Activated CD4-positive, CD25-positive, alpha-beta regulatory T cell (primary cell): ENCODE measurements around the gene PTPN14.

Source experiments
- DNase-seq, 4 experiments: peaks; one replicate each; lab custom pipeline; 2025; lab: John Stamatoyannopoulos, UW

PTPN14 gene

DNA sequence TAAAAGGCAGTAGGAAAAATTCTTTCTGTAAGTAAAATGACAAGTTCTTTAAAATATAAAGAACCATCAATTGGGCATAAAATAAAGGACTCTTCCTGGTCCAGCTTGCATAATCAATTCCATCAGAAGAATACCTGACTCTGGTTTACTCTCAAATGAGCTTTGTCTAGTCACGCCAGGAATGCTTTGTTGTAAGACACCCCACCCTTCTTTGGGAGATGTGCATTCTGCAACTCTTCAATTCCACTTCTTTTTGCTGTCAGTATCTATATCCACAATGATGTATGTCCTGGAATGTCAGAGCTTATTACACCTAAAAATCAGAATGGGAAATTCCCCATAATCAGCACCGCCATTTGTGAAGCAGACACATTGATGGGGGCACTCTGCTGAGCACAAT lies 76.1 kb downstream of the PTPN14 start:
- DNase-seq: no peak

DNA sequence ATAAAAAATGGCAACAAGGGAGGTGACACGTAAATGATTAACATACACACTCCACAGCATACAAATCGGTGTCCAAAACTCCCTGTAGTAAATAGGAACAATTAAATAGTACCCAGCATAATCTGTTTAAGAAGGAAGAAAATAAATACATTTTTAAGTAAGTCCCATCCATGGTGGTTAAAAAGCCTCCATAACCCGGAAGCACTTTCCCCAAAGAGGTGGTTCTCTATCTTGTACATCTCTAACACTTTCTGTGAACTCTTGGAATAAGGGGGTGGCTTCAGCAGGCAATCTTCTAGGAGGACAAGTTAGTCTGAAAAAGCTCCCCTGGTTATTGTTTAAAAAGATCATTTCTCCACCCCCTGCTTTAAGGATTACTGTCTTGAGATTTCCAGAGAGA lies 76.9 kb downstream of the PTPN14 start:
- DNase-seq: no peak

DNA sequence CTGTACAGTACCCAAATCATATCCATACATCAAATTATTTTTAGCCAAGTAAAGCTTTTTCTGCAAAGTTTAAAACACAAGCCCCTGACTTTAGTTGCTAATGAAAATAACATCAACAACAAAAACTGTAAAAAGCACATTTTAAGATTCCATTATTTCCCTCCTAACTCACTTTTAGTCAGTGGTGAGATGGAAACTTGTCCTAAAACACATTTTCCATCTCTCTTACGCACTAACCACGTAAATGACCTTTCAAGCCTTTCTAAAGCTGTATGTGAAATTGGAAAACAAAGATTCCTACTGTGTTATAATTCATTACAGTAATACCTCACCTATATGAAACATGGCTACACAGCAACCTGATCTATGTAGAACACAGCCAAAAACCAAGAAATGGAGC lies 77.5 kb downstream of the PTPN14 start:
- no peak for DNase-seq

DNA sequence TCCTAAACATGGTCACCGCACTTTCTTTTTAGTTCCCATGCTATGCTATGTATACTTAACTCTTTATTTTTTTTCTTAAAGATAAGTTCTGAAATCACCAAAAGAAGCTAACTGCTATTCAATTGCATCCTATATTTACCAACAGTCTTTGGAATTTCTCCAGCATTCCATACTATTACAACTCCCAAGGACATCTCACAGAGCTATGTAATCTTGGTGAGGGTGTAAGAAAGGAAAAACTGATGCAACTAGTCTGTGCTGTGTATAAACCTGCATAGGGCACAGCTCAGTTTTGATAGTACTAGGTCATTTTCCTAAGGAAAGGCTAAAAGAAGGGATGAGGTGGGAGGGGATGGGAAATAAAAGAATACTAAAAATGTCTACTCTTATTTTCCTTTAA lies 78.0 kb downstream of the PTPN14 start:
- DNase-seq: no peak

DNA sequence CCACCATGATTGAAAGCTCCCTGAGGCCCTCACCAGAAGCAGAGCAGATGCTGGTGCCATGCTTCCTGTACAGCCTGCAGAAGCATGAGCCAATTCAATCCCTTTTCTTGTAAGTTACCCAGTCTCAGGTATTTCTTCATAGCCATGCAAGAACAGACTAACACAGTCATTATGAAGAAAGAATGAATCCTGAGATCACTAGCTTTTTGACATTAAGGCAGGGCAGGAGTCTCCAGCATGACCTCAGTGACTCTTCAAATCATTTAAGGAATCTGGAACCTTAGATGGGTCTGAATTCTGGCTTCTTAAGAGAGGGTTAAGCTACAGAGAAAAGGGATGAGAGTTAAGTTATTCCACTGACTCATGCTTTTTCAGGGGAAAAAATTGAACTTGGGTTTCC lies 79.0 kb downstream of the PTPN14 start:
- DNase-seq: no peak

DNA sequence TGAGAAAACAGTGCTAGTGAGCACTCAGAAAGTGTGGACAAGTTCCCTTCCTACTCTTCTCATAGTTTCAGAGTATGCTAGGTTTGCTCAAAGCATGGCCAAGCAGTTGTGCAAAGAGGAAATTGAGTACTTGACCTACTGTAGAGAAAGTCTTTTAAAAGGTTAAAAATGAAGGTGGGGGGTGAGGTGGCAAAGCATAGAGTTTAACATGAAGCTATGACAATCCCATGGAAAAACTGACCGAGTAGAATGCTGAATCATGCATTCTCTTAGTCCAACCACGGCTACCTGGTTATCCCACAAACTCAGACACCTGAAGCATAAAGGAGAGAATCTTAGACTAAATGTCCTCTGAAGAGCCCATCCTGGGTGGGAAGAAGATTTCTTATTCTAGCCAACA lies 79.9 kb downstream of the PTPN14 start:
- no peak for DNase-seq

DNA sequence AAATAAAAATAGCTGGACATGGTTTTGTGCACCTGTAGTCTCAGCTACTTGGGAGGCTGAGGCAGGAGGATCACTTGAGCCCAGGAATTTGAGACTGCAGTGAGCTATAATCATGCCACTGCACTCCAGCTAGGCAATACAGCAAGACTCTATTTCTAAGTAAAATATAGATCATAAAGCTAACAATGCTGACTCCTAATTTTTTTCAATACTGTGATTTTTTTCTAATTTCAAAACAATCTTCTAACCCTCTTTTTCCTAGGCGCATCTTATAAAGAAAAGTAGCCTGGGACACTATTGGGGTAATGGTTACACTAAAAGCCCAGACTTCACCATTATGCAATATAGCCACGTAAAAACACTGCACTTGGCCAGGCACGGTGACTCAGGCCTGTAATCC lies 81.3 kb downstream of the PTPN14 start:
- no peak for DNase-seq

DNA sequence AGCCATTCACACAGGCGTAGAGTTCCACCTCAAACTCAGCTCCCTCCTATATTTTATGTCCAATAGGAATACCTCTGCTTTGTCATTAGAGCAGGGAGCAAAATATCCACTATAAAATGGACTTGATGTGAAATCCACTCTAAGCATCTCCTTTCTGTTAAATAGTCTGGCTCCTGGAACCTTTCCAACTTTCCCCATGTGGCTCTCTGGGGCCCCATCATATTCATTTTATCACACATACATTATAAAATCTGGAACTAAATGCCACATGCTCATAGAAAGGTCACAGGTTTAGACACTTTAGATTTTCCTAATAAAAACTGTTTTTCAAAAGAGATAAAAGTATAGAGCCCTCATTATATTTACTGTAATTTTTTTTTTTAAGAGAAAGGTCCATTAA lies 82.1 kb downstream of the PTPN14 start:
- no peak for DNase-seq

DNA sequence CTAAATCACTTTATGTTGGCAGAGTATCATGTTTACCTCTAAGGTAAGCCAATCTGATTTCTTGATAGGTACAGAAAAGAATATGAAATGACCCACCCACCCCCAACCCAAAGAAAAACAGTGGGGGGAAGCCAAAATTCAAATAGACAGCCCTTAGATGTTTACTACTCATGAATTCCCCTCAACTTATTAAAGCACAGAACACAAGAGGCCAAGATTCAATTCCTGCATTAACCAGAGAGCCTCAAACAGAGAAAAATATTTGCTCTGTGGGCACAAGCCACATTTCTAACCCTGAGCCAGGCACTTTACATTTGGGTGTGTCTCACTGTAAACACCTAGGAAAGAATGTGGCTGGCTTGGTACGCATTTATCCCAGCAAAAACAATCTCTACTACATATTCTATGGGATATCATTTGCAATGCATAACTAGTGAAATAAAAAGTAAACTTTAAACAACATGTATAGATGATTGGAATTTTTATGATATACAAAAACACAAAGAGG lies 84.3 kb downstream of the PTPN14 start:
- DNase-seq: no peak

DNA sequence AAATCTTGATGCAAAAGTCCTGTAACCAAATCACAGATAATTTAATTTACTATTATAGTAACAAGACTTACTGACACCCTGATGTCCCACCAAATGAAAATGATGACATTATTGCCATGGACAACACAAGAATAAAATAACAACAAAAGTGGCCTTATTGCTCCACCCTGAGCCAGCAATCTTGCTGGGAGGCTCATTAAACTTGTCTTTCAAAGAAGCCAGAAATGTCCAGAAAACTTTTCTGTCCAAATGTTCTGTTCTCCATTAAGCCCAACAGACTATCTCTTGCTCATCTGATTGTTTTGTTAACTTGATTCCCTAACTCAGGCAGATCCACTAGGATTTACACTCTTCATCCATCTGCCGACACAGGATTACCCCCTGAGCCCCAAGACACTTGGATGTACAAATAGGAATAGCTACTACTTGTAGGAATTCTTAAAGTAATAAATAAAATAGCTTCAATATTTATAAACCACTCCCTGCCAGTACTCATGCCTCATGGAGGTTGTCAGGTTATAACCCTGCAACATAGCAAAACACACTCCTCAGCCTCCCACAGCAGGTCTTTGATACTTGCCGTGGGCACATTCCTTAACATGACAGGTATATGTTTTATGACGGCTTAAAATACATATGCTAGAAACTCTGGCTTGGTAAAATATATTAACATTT lies 84.9 kb downstream of the PTPN14 start:
- no peak for DNase-seq

DNA sequence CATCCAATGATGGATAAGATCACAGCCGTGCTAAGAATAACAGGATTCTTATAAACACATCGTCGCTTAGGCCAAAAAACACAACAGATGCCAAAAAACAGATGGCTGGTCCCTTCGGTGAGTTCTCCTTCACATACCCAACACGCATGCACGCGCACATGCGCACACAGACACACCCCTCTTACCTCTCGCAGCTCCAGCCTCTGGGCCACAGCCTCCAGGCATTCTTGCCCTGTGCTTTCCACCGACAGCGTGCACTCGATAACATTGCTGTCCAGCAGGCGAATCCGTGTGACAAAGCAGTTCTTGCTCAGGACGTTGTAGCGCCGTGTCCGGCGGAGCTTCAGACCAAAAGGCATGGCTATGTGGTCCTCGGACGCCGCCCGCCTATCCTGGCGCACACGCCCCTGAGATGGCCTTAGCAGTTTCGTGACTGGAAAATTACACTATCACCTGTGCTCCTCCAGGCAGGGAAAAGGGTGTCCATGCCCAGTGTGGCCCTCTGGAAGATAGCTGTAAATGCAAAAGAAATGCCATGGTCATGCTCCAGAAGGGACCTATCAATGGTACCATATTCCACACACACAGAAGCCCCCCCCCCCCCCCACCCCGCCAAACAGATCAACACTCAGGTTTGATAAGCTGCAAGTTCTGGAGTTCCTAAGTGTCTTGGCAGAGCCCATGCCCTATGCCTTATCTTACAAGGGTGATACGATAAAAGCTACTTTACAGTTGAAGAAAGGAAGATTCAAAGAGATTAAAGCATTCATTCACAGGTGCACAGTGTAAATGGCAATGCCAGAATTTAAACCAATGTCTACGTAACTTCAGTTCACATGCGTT lies 86.7 kb downstream of the PTPN14 start:
- no peak for DNase-seq

DNA sequence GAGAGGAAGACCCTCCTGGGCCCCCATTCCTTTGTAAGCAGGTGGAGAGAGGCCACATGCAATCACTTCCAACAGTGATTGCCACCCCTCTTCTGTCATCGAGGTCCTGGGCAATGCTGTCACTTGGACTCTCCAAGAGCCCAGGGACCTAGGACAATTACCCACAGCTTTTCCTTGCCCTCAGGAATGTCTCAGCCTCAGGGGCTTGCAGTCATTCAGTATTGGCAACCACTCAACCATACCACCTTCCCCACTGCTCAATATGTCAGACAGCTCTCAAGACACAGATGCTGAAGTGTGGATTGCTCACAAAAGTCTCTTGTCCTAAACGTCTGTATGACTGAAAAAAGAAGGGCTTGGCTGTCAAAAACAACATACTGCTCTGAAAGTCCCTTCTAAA lies 87.8 kb downstream of the PTPN14 start:
- DNase-seq: no peak

DNA sequence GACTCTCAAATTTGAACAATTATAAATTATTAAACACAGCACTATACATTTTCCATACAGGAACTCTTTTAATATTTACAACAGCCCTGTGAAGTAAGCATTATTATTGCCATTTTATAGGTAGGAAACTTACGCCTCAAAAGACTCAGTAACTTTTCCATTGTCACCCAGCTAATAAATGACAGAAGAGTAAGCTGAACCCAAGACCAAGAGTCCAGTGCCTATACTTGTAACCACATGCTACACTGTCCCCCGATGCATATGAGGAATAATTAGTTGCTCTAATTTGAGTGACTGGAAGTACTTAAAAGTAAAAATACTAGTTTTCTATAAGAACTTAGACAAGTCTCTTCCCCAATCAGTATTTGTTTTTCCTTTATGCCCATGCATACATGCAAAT lies 88.5 kb downstream of the PTPN14 start:
- DNase-seq: no peak

DNA sequence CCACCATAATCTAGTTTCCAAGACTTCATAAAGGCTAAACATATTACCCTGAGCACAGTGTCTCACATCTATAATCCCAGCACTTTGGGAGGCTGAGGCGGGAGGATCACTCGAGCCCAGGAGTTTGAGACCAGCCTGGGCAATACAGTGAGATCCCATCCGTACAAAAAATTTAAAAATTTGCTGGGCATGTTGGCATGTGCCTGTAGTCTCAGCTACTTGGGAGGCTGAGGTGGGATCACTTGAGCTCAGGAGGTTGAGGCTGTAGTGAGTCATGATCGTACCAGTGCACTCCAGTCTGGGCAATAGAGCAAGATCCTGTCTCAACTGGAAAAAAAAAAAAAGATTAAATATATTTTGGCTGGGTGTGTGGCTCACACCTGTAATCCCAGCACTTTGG lies 90.1 kb downstream of the PTPN14 start:
- DNase-seq: no peak

DNA sequence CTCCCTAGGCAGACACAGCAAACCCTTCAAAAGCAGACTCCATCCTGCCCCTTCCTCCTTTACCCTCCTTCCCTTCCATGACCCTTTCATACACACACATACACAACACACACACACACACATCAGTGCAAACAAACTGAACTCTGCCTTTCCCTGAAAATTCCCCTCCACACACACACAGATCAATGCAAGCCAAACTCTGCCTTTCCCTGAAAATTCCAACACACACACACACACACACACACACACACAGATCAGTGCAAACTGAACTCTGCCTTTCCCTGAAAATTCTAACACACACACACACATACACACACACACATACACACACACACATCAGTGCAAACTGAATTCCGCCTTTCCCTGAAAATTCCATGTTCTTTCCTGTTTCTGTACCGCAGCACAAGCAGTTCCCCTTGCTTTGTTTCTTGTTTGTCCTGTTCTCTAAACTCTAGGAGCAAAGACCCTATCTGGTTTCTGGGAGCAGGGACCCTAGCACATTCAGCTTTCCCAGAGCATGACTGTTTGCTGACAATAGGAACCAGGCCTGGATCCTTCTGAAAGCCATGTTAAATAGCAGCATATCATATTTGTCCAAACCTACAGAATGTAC lies 91.0 kb downstream of the PTPN14 start:
- DNase-seq: no peak

DNA sequence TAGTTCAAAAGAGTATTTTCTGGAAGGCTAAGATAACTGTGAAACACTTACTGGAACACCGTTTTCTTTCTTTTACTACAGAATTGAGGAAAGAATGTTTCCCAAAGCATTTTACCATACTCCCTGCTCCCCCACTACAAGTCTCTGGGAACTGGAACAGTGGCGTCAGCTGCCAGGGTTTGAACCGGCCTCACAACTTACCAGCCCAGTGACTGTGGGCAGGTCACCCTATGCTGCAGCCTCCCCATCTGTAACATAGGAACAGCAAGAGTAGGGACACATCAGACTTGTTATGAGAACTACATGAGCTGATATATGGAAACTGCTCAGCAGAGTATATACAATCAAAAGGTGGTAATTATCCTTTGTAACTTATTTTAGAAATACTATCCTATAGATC lies 91.5 kb downstream of the PTPN14 start:
- DNase-seq: no peak

DNA sequence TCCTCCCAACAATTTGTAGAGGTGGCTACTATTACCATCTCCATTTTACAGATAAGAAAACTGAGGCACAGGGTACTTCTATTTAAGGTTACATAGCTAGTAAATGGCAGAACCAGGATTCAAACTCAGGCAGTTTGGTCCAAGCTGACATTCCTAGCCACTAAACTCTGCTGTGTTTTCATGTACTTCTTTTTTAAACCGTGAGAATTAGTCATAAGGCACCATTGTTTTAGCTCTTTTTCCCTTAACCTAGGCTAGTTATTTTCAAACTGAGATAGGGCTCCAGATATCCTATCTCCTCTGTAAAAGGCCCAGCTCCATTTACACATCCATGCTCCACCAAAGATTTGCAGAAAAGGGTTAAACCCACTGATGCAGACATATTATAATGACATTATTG lies 92.9 kb downstream of the PTPN14 start:
- DNase-seq: no peak

DNA sequence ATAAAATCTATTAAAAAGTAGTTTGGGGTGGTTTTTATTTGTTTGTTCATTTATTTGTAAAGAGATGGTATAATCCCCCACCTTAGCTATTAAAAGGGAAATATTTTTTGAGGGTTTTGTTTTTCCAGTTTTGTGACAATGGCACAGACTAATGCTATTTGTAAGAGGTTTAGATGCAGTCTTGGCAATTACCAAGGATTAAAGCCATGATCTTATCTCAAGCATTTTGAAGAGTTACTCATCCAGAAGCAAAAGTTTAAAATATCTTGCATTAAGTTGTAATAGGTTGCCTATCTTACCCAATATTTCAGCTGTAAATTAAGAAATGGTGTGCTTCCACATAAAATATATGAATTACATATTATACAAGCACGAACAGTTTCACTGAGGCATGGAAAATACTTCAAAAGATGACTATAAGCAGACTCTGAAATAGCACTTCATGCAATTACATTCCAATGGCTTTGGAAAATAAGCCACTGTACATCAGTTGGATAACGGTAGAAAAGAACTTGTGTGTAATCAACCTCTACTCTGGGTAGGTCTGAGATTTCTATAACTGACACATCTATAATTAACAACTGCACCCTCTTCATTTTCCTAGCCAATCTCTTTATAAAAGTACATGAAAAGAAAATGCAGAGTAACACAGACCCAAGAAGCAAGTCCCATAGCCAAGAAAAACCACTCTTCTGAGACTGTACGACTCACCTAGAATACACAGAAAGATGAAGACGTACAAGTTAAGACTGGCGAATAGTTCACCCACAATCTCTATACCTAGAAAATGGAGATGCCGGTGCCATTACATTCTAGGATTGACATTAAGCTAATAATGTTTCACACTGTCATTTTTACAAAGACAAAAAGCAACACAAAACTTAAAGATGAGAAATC lies 95.2 kb downstream of the PTPN14 start:
- no peak for DNase-seq

DNA sequence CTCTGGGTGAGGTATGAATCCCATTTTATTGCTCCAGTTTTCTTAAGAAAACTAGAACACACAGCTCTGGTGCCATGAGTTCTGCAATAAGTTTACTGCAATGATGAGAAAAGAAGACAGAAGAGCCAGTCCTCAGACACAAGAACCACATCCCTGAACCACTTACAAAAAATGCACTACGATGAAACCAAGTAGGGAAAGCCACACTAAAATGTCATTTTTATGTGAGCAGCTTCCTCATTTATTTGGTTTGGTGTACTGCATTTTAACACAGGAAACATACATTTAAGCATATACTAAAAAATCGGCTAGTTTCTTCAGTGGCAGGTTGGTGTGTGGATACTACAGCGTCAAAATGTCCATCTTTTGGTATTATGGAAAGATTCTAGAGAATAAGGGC lies 95.9 kb downstream of the PTPN14 start:
- no peak for DNase-seq

DNA sequence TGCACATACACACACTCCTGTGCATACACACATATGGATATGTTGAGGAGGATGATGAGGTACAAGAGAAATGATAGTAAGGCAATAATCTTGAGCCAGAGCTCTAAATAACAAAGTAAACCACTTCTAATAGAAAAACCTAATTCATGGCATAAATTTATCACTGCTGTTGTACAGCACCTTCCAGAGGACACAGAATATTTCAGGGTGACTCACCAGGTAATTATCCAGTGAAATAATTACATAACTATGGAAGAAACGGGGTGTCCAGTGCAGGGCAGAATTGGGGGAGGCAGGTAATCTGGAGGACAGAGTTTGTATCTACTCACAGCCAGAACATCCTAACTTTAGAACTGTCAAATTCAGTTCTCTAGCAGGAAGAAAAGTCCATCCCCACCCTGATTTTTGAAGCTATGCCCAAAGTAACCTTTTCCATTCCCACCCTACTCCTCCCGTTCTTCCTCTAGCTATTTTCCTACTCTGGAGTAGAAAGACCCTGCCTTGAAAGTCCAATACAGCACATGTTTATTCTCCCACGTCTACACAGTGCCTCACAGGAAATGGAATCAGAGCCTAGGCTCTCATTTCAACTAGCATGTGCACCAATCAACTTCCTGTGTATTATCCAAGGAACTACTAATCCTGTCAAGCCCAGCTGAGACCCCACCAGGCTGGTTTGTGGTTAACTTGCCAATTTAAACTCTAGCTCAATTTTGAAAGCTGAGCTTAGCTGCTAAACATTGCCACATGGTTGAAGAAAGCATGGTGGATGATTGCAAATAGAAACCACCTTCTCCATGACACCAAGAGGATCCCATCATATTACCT lies 96.6 kb downstream of the PTPN14 start:
- DNase-seq: no peak

DNA sequence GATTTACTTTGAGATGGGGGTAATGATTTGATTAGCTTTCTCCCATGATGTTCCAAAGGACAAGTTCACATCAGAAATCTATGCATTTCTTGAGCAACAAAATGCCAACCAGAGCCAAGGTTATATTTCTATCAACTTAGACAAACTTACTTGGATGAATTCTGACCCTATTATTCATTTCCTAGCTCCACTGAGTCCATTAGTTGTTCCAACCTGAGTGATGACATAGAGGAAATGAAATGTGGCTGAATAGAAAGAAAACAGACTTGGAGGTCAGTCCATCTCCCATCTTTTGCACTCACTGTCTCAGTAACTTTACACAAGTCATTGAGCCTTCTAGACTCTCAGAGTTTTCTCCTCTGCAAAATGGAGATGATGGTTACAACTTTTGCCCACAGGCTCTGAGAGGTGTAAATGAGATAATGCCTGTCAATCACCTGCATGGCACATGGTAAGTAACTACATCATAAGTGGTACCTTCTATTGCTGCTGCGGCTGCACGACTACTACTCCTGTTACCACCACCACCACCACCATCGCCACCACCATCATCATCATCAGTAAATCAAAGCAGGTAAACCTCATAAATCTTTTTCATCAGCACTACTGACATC lies 98.2 kb downstream of the PTPN14 start:
- no peak for DNase-seq
